Thyroid gland (tissue), 4 donors: Measurements from ENCODE around the gene SLC29A2.

Experiments used
- POLR2A ChIP-seq, 2 donors: fragments of 450-650 bp; IDR thresholded peaks; one replicate each; pipeline ENCODE4 v1.6.1; 2017; ENCODE audit warnings: antibody characterized with exemption in 2 of 2, mild to moderate bottlenecking in 2 of 2, moderate library complexity in 1 of 2
- TF ChIP-seq, protein P1 (sequence below), 6 experiments: fragments of 200-600 bp in 3 of 6; fragments of 450-650 bp in 3 of 6; sonication (generic) in 3 of 6; IDR thresholded peaks; one replicate each; pipeline ENCODE4 v1.5.1; 2016 to 2019; ENCODE audit warnings: antibody characterized with exemption in 6 of 6, mild to moderate bottlenecking in 2 of 6, inconsistent platforms in 1 of 6, moderate library complexity in 1 of 6

DNA sequence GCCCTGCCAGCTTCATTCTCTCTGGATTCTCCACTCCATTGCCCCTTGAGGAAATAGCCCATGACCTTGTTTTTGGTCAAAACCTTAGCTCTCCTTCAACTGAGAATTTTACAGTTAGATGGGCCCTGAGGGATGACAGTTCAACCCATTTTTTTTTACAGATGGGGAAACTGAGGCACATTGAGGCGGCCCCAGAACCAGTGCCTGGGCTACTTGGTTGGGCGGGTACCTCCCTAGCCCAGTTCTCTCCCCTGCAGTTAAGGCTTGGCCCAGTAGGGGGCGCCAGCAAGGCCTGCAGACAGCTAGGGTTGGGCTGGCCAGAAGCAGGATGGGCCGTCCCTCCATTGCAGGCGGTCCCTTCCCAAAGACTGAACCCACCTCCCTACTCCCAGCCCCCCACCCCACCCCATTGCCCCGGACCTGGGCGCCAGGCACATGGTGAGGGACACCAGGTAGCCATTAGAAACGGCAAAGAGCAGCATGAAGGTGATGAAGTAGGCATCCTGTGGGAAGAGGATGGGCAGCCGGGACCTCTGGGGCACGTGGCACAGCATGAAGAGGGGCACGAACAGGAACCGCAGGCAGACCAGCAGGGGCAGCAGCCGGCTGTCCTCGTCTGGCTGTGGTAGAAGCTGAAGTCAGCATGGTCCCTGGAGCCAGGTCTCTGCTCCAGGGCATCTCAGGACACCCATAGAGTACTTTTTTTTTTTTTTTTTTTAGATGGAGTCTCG is 7.6 kb downstream of the SLC29A2 start:
- TF ChIP-seq, protein P1, sequence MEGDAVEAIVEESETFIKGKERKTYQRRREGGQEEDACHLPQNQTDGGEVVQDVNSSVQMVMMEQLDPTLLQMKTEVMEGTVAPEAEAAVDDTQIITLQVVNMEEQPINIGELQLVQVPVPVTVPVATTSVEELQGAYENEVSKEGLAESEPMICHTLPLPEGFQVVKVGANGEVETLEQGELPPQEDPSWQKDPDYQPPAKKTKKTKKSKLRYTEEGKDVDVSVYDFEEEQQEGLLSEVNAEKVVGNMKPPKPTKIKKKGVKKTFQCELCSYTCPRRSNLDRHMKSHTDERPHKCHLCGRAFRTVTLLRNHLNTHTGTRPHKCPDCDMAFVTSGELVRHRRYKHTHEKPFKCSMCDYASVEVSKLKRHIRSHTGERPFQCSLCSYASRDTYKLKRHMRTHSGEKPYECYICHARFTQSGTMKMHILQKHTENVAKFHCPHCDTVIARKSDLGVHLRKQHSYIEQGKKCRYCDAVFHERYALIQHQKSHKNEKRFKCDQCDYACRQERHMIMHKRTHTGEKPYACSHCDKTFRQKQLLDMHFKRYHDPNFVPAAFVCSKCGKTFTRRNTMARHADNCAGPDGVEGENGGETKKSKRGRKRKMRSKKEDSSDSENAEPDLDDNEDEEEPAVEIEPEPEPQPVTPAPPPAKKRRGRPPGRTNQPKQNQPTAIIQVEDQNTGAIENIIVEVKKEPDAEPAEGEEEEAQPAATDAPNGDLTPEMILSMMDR (IDR thresholded peaks at IDR 0.05) = peak in 4 of 6 experiments; percentile 10 to 54 (median 24)
- TF ChIP-seq POLR2A (IDR thresholded peaks at IDR 0.05) = no peak
